ENCODE measurements around the gene COX10.
"Not testable (repeated sequence)": the region's sequence is repeated elsewhere in the genome, so short reads cannot be mapped to it uniquely, and the experiment has no call there.

The COX10 gene

GRCh38 chr17:14169901-14170300 is 100.6 kb downstream of the COX10 start:
- no peak for DNase-seq (ENCODE audit: low spot score)
- no peak overlapping the region for H3K27ac ChIP-seq
- ChIA-PET POLR2A (ENCODE audit: low non-redundant PET) (no interaction called here), CTCF (no interaction called here)
- no peak for TF ChIP-seq CTCF (conservative IDR thresholded peaks at IDR 0.05; ENCODE audit: low read depth)

- DNase-seq (ENCODE audit: low spot score); H3K27ac ChIP-seq; POLR2A ChIA-PET (ENCODE audit: low non-redundant PET); CTCF ChIA-PET: not testable (repeated sequence)
Measured at GRCh38 chr17:14176989-14177388, 107.7 kb downstream of the COX10 start.

- CTCF ChIA-PET; DNase-seq (ENCODE audit: low spot score); H3K27ac ChIP-seq; POLR2A ChIA-PET (ENCODE audit: low non-redundant PET): not testable (repeated sequence)
Measured at GRCh38 chr17:14177801-14178200, 108.5 kb downstream of the COX10 start.

GRCh38 chr17:14179951-14180350 is 110.6 kb downstream of the COX10 start:
- DNase-seq (ENCODE audit: low spot score); CTCF ChIA-PET; POLR2A ChIA-PET (ENCODE audit: low non-redundant PET); H3K27ac ChIP-seq: not testable (repeated sequence)

- H3K27ac ChIP-seq; CTCF ChIA-PET; DNase-seq (ENCODE audit: low spot score); POLR2A ChIA-PET (ENCODE audit: low non-redundant PET): not testable (repeated sequence)
Measured at GRCh38 chr17:14182084-14182483, 112.8 kb downstream of the COX10 start.

GRCh38 chr17:14184536-14184935 is 115.2 kb downstream of the COX10 start:
- POLR2A ChIA-PET (ENCODE audit: low non-redundant PET); DNase-seq (ENCODE audit: low spot score); H3K27ac ChIP-seq; CTCF ChIA-PET: not testable (repeated sequence)

- DNase-seq (ENCODE audit: low spot score); CTCF ChIA-PET; POLR2A ChIA-PET (ENCODE audit: low non-redundant PET); H3K27ac ChIP-seq: not testable (repeated sequence)
Measured at GRCh38 chr17:14186443-14186842, 117.1 kb downstream of the COX10 start.

GRCh38 chr17:14190774-14191173 is 121.5 kb downstream of the COX10 start:
- DNase-seq (ENCODE audit: low spot score); CTCF ChIA-PET; H3K27ac ChIP-seq; POLR2A ChIA-PET (ENCODE audit: low non-redundant PET): not testable (repeated sequence)

GRCh38 chr17:14191469-14191868 is 122.2 kb downstream of the COX10 start:
- CTCF ChIA-PET; H3K27ac ChIP-seq; POLR2A ChIA-PET (ENCODE audit: low non-redundant PET); DNase-seq (ENCODE audit: low spot score): not testable (repeated sequence)

GRCh38 chr17:14192039-14192438 is 122.7 kb downstream of the COX10 start:
- DNase-seq (ENCODE audit: low spot score); POLR2A ChIA-PET (ENCODE audit: low non-redundant PET); CTCF ChIA-PET; H3K27ac ChIP-seq: not testable (repeated sequence)

- CTCF ChIA-PET; H3K27ac ChIP-seq; POLR2A ChIA-PET (ENCODE audit: low non-redundant PET); DNase-seq (ENCODE audit: low spot score): not testable (repeated sequence)
Measured at GRCh38 chr17:14192636-14193344, 123.5 kb downstream of the COX10 start.

- ChIA-PET CTCF (interaction anchor here (0.7 kb wide), 1 partner anchor 812 kb away, joined by 3 read pairs; no protein-coding TSS in a partner anchor), POLR2A (ENCODE audit: low non-redundant PET) (no interaction called here)
- no peak overlapping the region for H3K27ac ChIP-seq
- no peak for DNase-seq (ENCODE audit: low spot score)
- no peak for TF ChIP-seq CTCF (conservative IDR thresholded peaks at IDR 0.05; ENCODE audit: low read depth)
Measured at GRCh38 chr17:14196377-14196997, 127.2 kb downstream of the COX10 start.
